Left lung (tissue), 10 donors: ENCODE data around the gene ZNF74. TPM values are rescaled to one million over a fixed set of nuclear protein-coding genes. Genes with fewer than 3 reads are reported as not detected.
A peak's percentile ranks its signal among the peaks of the same experiment; 100 is the strongest.

ENCODE experiments used
- ATAC-seq: fragments of 200-7000 bp; cut with Tn5 transposase; one replicate; pipeline ENCODE4 v1.9.1; 2020; ENCODE audit warnings: moderate library complexity
- DNase-seq, 4 donors: peaks; one replicate each; pipeline ENCODE4 v3.0.0-alpha.2; 2013 to 2020
- H3K27ac ChIP-seq, 2 donors: fragments of 200-600 bp; sonication (generic) in 1 of 2; one replicate each; pipeline versions ENCODE4 v1.5.0 to v1.8.0; 2020 to 2021
- H3K27me3 ChIP-seq, 2 donors: fragments of 200-600 bp; sonication (generic) in 1 of 2; one replicate each; pipeline versions ENCODE4 v1.5.0 to v1.8.0; 2020 to 2021
- H3K36me3 ChIP-seq, 2 donors: fragments of 200-600 bp; sonication (generic) in 1 of 2; one replicate each; pipeline versions ENCODE4 v1.5.0 to v1.8.0; 2020 to 2021
- H3K4me1 ChIP-seq, 2 donors: fragments of 200-600 bp; one replicate each; pipeline ENCODE4 v1.8.0; 2021
- H3K4me3 ChIP-seq, 2 donors: fragments of 200-600 bp; sonication (generic) in 1 of 2; one replicate each; pipeline versions ENCODE4 v1.5.0 to v1.8.0; 2020 to 2021; ENCODE audit warnings: mild to moderate bottlenecking in 1 of 2
- H3K9me3 ChIP-seq, 2 donors: fragments of 200-600 bp; sonication (generic) in 1 of 2; one replicate each; pipeline versions ENCODE4 v1.5.0 to v1.8.0; 2020 to 2021
- intact Hi-C, 2 donors: fragments of 100-400 bp; cut with DNase I; formaldehyde crosslinking; loops; one replicate each; pipeline versions ENCODE4 v1.11.2 to v1.14.2; 2022
- polyA plus RNA-seq, 6 donors: library from polyadenylated mRNA; unstranded; fragments of 120-200 nt; gene quantifications; one replicate each; pipeline ENCODE4 v1.2.1, GENCODE V29; 2013; ENCODE audit not compliant: insufficient read length in 6 of 6
- total RNA-seq, 2 donors: library from RNA; stranded (reverse); fragmentation: NEBNext Ultra II Directional; extraction: Animal tissue kit (Norgen Biotek cat#: 25700); gene quantifications; one replicate each; pipeline ENCODE4 v1.2.1, GENCODE V29; 2021
- TF ChIP-seq, protein P1 (sequence below), 2 donors: fragments of 200-600 bp; sonication (generic) in 1 of 2; IDR thresholded peaks; one replicate each; pipeline versions ENCODE4 v1.5.0 to v1.8.0; 2021; ENCODE audit warnings: antibody characterized with exemption in 2 of 2
- donor health status: DM: no; HTN: yes; CAD: no.
- donor health status: DM: no; HTN: no; CAD: no.

The ZNF74 gene
- total and polyA plus RNA-seq, 8 donors: 11.0 to 22.6 (median 19.9) TPM

DNA sequence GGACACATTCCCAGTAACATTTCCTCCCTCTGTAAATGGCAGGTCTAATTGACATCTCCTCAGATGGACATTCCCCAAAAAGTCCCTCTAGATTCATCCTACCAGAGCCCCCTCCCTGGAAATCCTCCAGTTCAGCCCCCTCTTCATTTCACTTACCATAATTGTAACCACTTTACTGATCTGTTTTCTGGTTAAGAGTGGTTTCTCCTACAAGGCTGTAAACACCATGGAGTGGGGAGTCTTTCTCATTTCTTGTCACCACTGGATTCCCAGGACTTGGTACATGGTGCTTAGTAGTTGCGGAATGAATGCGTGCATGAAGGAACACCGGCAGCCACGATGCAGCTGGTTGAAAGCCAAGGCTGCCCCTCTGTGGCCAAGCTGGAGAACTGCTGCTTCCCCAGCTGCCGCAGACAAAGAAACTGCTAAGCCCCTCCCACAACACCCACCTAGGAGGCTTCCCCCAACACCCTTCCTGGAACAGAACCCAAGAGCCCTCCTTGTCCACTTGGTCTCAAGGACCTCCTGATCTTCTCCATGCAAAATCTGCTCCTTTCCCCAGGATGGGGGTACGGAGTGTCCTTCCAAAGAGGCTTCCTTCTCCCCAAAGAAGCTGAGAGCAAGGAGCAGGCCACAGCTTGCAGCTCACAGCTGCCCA is 62.2 kb downstream of the ZNF74 start:
- DNase-seq (peak; percentile 73 to 89 (median 83)), ATAC-seq (peak; percentile 94)
- TF ChIP-seq, protein P1, sequence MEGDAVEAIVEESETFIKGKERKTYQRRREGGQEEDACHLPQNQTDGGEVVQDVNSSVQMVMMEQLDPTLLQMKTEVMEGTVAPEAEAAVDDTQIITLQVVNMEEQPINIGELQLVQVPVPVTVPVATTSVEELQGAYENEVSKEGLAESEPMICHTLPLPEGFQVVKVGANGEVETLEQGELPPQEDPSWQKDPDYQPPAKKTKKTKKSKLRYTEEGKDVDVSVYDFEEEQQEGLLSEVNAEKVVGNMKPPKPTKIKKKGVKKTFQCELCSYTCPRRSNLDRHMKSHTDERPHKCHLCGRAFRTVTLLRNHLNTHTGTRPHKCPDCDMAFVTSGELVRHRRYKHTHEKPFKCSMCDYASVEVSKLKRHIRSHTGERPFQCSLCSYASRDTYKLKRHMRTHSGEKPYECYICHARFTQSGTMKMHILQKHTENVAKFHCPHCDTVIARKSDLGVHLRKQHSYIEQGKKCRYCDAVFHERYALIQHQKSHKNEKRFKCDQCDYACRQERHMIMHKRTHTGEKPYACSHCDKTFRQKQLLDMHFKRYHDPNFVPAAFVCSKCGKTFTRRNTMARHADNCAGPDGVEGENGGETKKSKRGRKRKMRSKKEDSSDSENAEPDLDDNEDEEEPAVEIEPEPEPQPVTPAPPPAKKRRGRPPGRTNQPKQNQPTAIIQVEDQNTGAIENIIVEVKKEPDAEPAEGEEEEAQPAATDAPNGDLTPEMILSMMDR (IDR thresholded peaks at IDR 0.05): peak; percentile 81 to 94
- Histone ChIP-seq H3K36me3 (peaks cover 0 to 26% of the 10 kb centered on the region in 2 donors), H3K27ac (no peak overlapping the region), H3K4me1 (peaks cover 0 to 23% of the 10 kb centered on the region in 2 donors), H3K27me3 (no peaks in the 10 kb centered on the region), H3K9me3 (no peaks in the 10 kb centered on the region), H3K4me3 (no peak overlapping the region)
- intact Hi-C loops: no loop called here

DNA sequence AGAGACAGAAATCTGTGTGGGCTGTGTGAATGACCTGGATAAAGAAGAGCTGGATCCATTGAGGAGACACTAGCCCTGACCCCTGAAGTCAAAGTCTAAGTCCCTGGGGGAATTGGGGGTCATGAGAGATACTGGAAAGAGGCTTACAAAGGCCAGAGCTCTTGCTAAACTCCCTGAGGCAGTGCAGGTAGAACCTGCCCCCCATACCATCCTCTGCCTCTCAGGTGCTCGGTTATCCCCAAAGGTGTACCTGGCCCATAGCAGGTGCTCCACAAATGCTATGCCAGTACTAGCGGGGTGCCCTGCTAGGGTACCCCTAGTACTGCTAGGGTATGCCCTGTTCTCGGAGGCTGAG is 62.7 kb downstream of the ZNF74 start:
- TF ChIP-seq, protein P1 (IDR thresholded peaks at IDR 0.05): no peak
- no peaks in the 10 kb centered on the region for H3K9me3 ChIP-seq
- H3K4me3 ChIP-seq: no peak overlapping the region
- H3K27ac ChIP-seq: no peak overlapping the region
- H3K4me1 ChIP-seq: peaks cover 0 to 23% of the 10 kb centered on the region in 2 donors
- ATAC-seq (no peak), DNase-seq (no peak)
- intact Hi-C loops: no loop called here
- H3K27me3 ChIP-seq: no peaks in the 10 kb centered on the region
- H3K36me3 ChIP-seq: peaks cover 0 to 21% of the 10 kb centered on the region in 2 donors

DNA sequence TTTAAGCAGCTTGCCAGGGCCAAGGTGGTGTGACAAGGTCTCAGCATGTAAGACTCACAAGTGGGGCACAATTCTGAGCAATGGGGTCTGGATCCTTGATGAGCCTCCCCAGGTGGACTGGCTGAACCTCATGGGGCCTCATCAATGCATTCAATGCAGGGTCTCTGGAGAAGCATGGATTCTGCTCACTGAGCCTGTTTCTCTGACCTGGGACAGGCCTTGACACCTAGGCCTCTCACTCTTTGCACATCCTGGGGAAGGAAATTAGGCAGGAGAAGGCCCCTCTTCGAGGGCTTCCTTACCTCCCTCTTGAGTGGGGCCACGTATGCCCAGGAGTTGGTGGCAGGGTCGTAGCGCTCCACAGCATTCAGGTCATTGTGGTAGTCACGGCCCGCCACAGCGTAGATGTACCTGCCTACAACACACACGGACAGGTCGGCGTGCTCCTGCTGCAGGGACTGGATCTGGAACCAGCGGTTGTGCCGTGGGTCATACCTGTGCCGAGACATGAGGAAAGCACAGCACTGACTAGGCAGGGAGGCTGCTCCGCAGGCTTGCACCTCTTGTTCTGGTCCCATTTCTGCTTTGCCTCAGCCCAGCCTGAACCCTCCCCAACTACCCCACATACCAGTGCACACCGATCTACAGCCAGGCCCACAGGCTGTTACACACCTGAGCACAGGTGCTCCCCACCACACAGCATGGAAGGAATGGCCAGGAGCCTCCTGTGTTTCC is 63.7 kb downstream of the ZNF74 start:
- Histone ChIP-seq H3K4me1 (peaks cover 0 to 24% of the 10 kb centered on the region in 2 donors), H3K27me3 (no peaks in the 10 kb centered on the region), H3K27ac (no peak overlapping the region), H3K4me3 (no peak overlapping the region), H3K9me3 (no peaks in the 10 kb centered on the region), H3K36me3 (peaks cover 0 to 19% of the 10 kb centered on the region in 2 donors)
- intact Hi-C loops: no loop called here
- ATAC-seq (no peak), DNase-seq (no peak)
- TF ChIP-seq, protein P1 (IDR thresholded peaks at IDR 0.05): no peak

Other genes with a start within 250 kb of the ZNF74 start
- 1 to 10 TPM; 1.1 to 1.4 TPM for gene CCDC188, start 243.1 kb upstream of the ZNF74 start, total RNA-seq
- gene CCDC188, start 243.1 kb upstream of the ZNF74 start, polyA plus RNA-seq: 1 to 10 TPM; 1.1 to 3.9 (median 2.0) TPM
- 10 to 100 TPM in 1 of 2 donors, 1 to 10 TPM in 1; 8.9 to 10.9 TPM for gene RTN4R, start 125.8 kb upstream of the ZNF74 start, total RNA-seq
- gene RTN4R, start 125.8 kb upstream of the ZNF74 start, polyA plus RNA-seq: 1 to 10 TPM; 3.7 to 9.5 (median 5.9) TPM
- gene DGCR6L, start 74.1 kb upstream of the ZNF74 start, total RNA-seq: 10 to 100 TPM; 35.5 to 46.7 TPM
- gene DGCR6L, start 74.1 kb upstream of the ZNF74 start, polyA plus RNA-seq: 10 to 100 TPM; 43.1 to 52.2 (median 48.1) TPM
- gene SCARF2, start 43.7 kb downstream of the ZNF74 start, total RNA-seq: 10 to 100 TPM; 22.9 to 24.1 TPM
- 10 to 100 TPM; 15.8 to 36.4 (median 22.3) TPM for gene SCARF2, start 43.7 kb downstream of the ZNF74 start, polyA plus RNA-seq
- 10 to 100 TPM; 22.0 to 26.4 TPM for gene KLHL22, start 101.6 kb downstream of the ZNF74 start, total RNA-seq
- gene KLHL22, start 101.6 kb downstream of the ZNF74 start, polyA plus RNA-seq: 10 to 100 TPM; 32.3 to 38.6 (median 35.3) TPM
- 100 to 1,000 TPM in 1 of 2 donors, 10 to 100 TPM in 1; 89.6 to 121 TPM for gene MED15, start 113.5 kb downstream of the ZNF74 start, total RNA-seq
- gene MED15, start 113.5 kb downstream of the ZNF74 start, polyA plus RNA-seq: 10 to 100 TPM; 47.2 to 63.5 (median 53.7) TPM